NT2/D1 (cell line): ENCODE measurements around the gene OR2T11.

ENCODE experiments used
- DNase-seq: peaks from one replicate; pipeline ENCODE4 v3.0.0-alpha.2; 2011; ENCODE audit warnings: low read depth, low spot score
- H3K27me3 ChIP-seq: 2 replicates; pipeline ENCODE4 v1.6.0; 2011; ENCODE audit warnings: mild to moderate bottlenecking; ENCODE audit not compliant: insufficient read length, insufficient read depth
- H3K36me3 ChIP-seq: 2 replicates; pipeline ENCODE4 v1.6.1; 2011; ENCODE audit warnings: mild to moderate bottlenecking, low read length, mixed read lengths; ENCODE audit not compliant: insufficient read depth, insufficient read length
- H3K4me1 ChIP-seq: 2 replicates; pipeline ENCODE4 v1.5.1; 2011; ENCODE audit not compliant: insufficient read depth, insufficient read length
- H3K4me3 ChIP-seq: 2 replicates; pipeline ENCODE4 v1.5.1; 2011; ENCODE audit warnings: low read depth; ENCODE audit not compliant: insufficient read length
- H3K9ac ChIP-seq: 2 replicates; pipeline ENCODE4 v1.6.0; 2011; ENCODE audit warnings: low read depth; ENCODE audit not compliant: insufficient read length
- H3K9me3 ChIP-seq: 2 replicates; pipeline ENCODE4 v1.5.1; 2011; ENCODE audit warnings: mild to moderate bottlenecking, low read length; ENCODE audit not compliant: insufficient read depth
- SUZ12 ChIP-seq: IDR thresholded peaks from 2 replicates; pipeline ENCODE4 v1.6.1; 2011; ENCODE audit not compliant: insufficient read length, insufficient read depth; ENCODE audit errors: extremely low read depth
- YY1 ChIP-seq: IDR thresholded peaks from 2 replicates; pipeline ENCODE4 v1.6.1; 2011; ENCODE audit not compliant: insufficient read length, insufficient read depth
- ZNF274 ChIP-seq: IDR thresholded peaks from 2 replicates; pipeline ENCODE4 v1.6.1; 2011; ENCODE audit warnings: mild to moderate bottlenecking, low read depth, low read length

OR2T11 gene

GRCh38 chr1:248597589-248597988 is 37.3 kb downstream of the OR2T11 start, which contains the start of gene OR2T10:
TSS of gene OR2T10 (minus strand) at chr1:248597700. CDS start at chr1:248593768, 3,932 bp downstream.
- no peak for TF ChIP-seq ZNF274
- no peak for TF ChIP-seq SUZ12
- TF ChIP-seq YY1, result no peak
- Histone ChIP-seq H3K9me3 (no peaks in the 10 kb centered on the region), H3K27me3 (no peaks in the 10 kb centered on the region), H3K9ac (no peak within 1 kb of the TSS), H3K4me3 (no peak within 1 kb of the TSS), H3K36me3 (no peaks in the 10 kb centered on the region), H3K4me1 (no peaks in the 10 kb centered on the region)
- DNase-seq, result no peak

DNA sequence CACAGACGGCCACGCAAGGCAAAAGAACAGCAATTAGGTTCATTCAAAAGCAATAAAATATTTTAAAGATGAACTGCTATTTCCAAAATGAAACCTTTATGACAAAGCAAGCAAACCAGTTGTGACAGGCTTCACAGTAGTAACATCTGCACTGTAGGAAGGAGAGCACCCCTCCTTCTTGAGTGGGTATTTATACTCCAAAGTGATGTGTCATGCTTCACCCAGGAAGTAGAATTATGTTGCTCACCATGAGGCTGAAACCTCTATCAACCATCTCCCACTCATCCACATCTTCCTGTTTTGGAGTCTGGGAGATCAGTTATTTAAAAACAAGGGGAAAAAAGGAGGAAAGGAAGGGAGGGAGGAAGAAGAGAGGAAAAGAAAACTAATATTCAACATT is 38.3 kb downstream of the OR2T11 start:
- H3K4me3 ChIP-seq, result no peak overlapping the region
- H3K9ac ChIP-seq, result no peak overlapping the region
- DNase-seq, result no peak
- H3K27me3 ChIP-seq, result no peaks in the 10 kb centered on the region
- H3K4me1 ChIP-seq, result no peaks in the 10 kb centered on the region
- no peak for TF ChIP-seq SUZ12
- TF ChIP-seq ZNF274, result no peak
- no peak for TF ChIP-seq YY1
- H3K9me3 ChIP-seq, result no peaks in the 10 kb centered on the region
- H3K36me3 ChIP-seq, result no peaks in the 10 kb centered on the region

DNA sequence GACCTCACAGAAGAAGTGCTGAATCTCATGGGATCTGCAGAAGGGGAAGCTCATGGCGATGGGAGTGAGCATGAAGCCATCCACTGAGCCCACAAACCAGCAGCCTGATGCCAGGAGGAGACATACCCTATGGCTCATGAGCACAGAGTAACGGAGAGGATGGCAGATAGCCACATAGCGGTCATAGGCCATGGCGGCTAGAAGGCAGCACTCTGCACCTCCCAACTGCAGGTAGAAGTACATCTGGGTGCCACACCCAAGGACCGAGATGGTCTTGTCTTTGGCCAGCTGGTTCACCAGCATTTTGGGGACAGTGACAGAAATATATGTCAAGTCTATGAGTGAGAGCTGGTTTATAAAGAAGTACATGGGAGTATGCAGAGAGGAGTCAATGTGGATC is 41.7 kb downstream of the OR2T11 start:
- no peaks in the 10 kb centered on the region for H3K36me3 ChIP-seq
- no peaks in the 10 kb centered on the region for H3K9me3 ChIP-seq
- no peak for DNase-seq
- no peaks in the 10 kb centered on the region for H3K27me3 ChIP-seq
- TF ChIP-seq SUZ12 (no peak), YY1 (no peak), ZNF274 (no peak)
- H3K4me1 ChIP-seq, result no peaks in the 10 kb centered on the region
- H3K4me3 ChIP-seq, result no peak overlapping the region
- no peak overlapping the region for H3K9ac ChIP-seq

DNA sequence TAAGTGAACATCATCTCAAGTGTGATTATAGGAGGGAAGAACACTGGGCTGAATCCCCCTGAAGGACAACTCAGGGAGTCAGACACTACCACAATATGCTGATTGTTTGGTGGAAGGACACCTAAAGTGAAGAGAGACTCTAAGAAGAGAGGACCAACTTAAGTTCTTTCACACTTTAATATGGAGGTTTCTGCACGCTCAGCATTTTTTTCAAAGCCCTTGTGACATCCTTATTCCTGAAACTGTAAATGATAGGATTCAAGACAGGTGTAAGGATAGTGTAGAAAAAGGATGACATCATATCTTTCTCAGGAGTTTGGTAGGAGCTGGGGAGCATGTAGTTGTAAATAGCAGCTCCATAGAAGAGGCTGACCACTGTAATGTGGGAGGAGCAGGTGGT is 42.2 kb downstream of the OR2T11 start:
- TF ChIP-seq ZNF274, result no peak
- TF ChIP-seq YY1, result no peak
- TF ChIP-seq SUZ12, result no peak
- no peaks in the 10 kb centered on the region for H3K9me3 ChIP-seq
- DNase-seq, result no peak
- no peaks in the 10 kb centered on the region for H3K27me3 ChIP-seq
- no peaks in the 10 kb centered on the region for H3K4me1 ChIP-seq
- no peak overlapping the region for H3K4me3 ChIP-seq
- H3K9ac ChIP-seq, result no peak overlapping the region
- H3K36me3 ChIP-seq, result no peaks in the 10 kb centered on the region

DNA sequence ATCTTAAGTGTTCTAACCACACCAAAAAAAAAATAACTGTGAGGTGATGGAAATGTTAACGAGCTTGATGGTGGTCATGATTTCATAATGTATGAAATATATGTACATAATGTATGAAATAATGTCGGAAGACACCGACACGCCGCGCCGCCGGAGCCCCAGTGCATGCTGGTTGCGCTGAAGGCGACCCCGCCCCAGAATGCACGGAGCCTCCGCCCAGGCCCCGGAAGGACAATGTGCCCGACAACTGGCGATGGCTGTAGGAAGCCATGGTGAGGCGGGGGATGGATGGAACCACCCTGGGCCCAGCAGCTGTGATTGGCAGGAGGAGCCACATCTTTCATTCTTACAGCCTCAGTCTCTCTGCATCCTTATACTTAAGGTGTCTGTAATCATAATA is 44.8 kb downstream of the OR2T11 start:
- TF ChIP-seq SUZ12 (no peak), ZNF274 (no peak), YY1 (no peak)

GRCh38 chr1:248589334-248589733 is 45.6 kb downstream of the OR2T11 start:
- H3K9me3 ChIP-seq, result no peaks in the 10 kb centered on the region
- no peaks in the 10 kb centered on the region for H3K27me3 ChIP-seq
- H3K4me3 ChIP-seq, result no peak overlapping the region
- no peaks in the 10 kb centered on the region for H3K4me1 ChIP-seq
- H3K9ac ChIP-seq, result no peak overlapping the region
- DNase-seq, result no peak
- TF ChIP-seq YY1, result no peak
- no peak for TF ChIP-seq SUZ12
- TF ChIP-seq ZNF274, result no peak
- H3K36me3 ChIP-seq, result no peaks in the 10 kb centered on the region

More for the DNA sequence above, 44.8 kb downstream of the OR2T11 start:
- Histone ChIP-seq H3K4me3 (no peak overlapping the region), H3K9me3 (no peaks in the 10 kb centered on the region), H3K27me3 (no peaks in the 10 kb centered on the region), H3K4me1 (no peaks in the 10 kb centered on the region), H3K9ac (no peak overlapping the region), H3K36me3 (no peaks in the 10 kb centered on the region)
- no peak for DNase-seq

DNA sequence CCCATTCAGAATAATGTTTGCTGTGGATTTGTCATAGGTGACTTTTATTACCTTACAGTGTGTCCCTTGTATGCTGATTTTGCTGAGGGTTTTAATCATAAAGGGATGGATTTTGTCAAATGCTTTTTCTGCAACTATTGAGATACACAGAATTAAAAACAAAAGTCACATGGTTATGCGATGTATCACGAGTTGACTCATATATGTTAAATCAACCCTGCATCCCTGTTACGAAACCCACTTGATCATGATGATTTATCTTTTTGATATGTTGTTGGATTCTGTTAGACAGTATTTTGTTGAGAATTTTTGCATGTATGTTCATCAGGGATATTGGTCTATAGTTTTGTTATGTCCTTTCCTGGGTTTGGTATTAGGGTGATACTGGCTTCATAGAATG is 49.6 kb downstream of the OR2T11 start:
- Histone ChIP-seq H3K9me3 (no peaks in the 10 kb centered on the region), H3K27me3 (no peaks in the 10 kb centered on the region), H3K4me3 (no peak overlapping the region), H3K9ac (no peak overlapping the region), H3K4me1 (no peaks in the 10 kb centered on the region), H3K36me3 (no peaks in the 10 kb centered on the region)
- no peak for DNase-seq
- no peak for TF ChIP-seq YY1
- no peak for TF ChIP-seq SUZ12
- TF ChIP-seq ZNF274, result no peak
